Hepatocyte (in vitro differentiated cells): ENCODE data around the gene SUCNR1.

Source experiments
- EZH2 ChIP-seq: fragments of 200-600 bp; sonication (generic); IDR thresholded peaks from 2 replicates; pipeline ENCODE4 v1.6.1; 2016; ENCODE audit warnings: antibody characterized with exemption, mild to moderate bottlenecking, borderline replicate concordance
- TF ChIP-seq, protein P1 (sequence below): fragments of 200-600 bp; sonication (generic); IDR thresholded peaks from 2 replicates; pipeline ENCODE4 v1.5.1; 2016; ENCODE audit warnings: antibody characterized with exemption, mild to moderate bottlenecking; ENCODE audit not compliant: poor library complexity

DNA sequence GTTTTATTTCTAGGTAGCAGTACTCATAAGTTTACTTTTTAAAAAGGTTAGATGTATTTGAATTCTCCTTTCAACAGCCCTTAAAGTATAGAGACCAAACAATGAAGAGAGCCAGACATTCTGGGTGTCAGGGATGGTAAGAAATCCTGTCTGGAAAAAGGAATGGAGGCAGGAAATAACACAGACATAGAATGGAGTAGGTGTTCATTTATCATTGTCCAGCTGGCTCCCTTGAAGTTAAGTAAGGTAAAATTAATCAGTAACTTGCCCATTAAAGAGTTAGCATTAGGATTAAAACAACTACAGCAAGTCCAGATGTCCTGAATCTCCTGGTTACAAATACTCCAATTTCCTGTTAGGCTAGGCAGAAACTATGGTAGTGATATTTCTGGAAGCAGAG lies 13.5 kb upstream of the SUCNR1 start:
- TF ChIP-seq, protein P1, sequence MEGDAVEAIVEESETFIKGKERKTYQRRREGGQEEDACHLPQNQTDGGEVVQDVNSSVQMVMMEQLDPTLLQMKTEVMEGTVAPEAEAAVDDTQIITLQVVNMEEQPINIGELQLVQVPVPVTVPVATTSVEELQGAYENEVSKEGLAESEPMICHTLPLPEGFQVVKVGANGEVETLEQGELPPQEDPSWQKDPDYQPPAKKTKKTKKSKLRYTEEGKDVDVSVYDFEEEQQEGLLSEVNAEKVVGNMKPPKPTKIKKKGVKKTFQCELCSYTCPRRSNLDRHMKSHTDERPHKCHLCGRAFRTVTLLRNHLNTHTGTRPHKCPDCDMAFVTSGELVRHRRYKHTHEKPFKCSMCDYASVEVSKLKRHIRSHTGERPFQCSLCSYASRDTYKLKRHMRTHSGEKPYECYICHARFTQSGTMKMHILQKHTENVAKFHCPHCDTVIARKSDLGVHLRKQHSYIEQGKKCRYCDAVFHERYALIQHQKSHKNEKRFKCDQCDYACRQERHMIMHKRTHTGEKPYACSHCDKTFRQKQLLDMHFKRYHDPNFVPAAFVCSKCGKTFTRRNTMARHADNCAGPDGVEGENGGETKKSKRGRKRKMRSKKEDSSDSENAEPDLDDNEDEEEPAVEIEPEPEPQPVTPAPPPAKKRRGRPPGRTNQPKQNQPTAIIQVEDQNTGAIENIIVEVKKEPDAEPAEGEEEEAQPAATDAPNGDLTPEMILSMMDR, result no peak
- no peak for TF ChIP-seq EZH2
